GM12878 (cell line): ENCODE data around the gene MTIF2. TPM values are rescaled to one million over a fixed set of nuclear protein-coding genes. Genes with fewer than 3 reads are reported as not detected.

ENCODE experiments used
- ATAC-seq: fragments of 200-7000 bp; cut with Tn5 transposase; 3 replicates; pipeline ENCODE4 v1.9.1; 2020; ENCODE audit warnings: mild to moderate bottlenecking, moderate library complexity
- BruUV-seq: library from RNA; stranded (reverse); fragments of 400-500 nt; replicated peaks from 2 replicates; lab custom pipeline; 2021; lab: Mats Ljungman, UMichigan
- CTCF ChIA-PET: fragments of 300-600 bp; sonication (Branson Sonifier 250); formaldehyde crosslinking; extraction: SDS; loops from one replicate; lab custom pipeline; 2021; ENCODE audit warnings: inconsistent platforms; lab: Yijun Ruan, JAX
- POLR2A ChIA-PET: fragments of 350-600 bp; formaldehyde crosslinking; extraction: SDS; loops from one replicate; lab custom pipeline; 2021; ENCODE audit warnings: inconsistent platforms; lab: Charles Lee
- RAD21 ChIA-PET: fragments of 300-600 bp; sonication (Branson Sonifier 250); formaldehyde crosslinking; loops from one replicate; lab custom pipeline; 2023; ENCODE audit warnings: antibody characterized with exemption; ENCODE audit not compliant: unreplicated experiment; lab: Charles Lee
- SMC1A ChIA-PET: fragments of 300-600 bp; sonication (Branson Sonifier 250); formaldehyde crosslinking; loops from one replicate; lab custom pipeline; 2023; ENCODE audit not compliant: unreplicated experiment, uncharacterized antibody; lab: Charles Lee
- DNase-seq: peaks from one replicate; pipeline ENCODE4 v3.0.0-alpha.2; 2011; ENCODE audit warnings: low read depth, low spot score
- FAIRE-seq: peaks from 3 replicates; lab custom pipeline; 2011; peaks lifted over from hg19 to GRCh38; lab: Jason Lieb, UNC
- H2AFZ ChIP-seq: 2 replicates; pipeline ENCODE4 v1.6.0; 2011; ENCODE audit warnings: low read depth, low read length, control low read depth; ENCODE audit not compliant: control insufficient read depth
- H3K27ac ChIP-seq: 2 replicates; pipeline ENCODE4 v1.5.1; 2011; ENCODE audit warnings: control low read depth; ENCODE audit not compliant: control insufficient read depth, insufficient read depth
- H3K27me3 ChIP-seq, 2 experiments: replicated peaks in 1 of 2; 2 replicates each; pipeline versions ENCODE4 v1.6.0 to v1.6.1; 2011; ENCODE audit warnings: low read length in 1 of 2; ENCODE audit not compliant: control insufficient read depth in 2 of 2, insufficient read depth in 2 of 2
- H3K36me3 ChIP-seq, 2 experiments: 2 replicates each; pipeline ENCODE4 v1.5.1; 2011; ENCODE audit warnings: low read length in 1 of 2; ENCODE audit not compliant: control insufficient read depth in 2 of 2, insufficient read depth in 2 of 2
- H3K4me1 ChIP-seq: 2 replicates; pipeline ENCODE4 v1.6.1; 2011; ENCODE audit warnings: mild to moderate bottlenecking, low read length, moderate library complexity, mixed read lengths; ENCODE audit not compliant: control insufficient read depth, insufficient read depth
- H3K4me2 ChIP-seq: 2 replicates; pipeline ENCODE4 v1.6.0; 2011; ENCODE audit warnings: control low read depth; ENCODE audit not compliant: control insufficient read depth, insufficient read depth
- H3K4me3 ChIP-seq: fragments of 200-600 bp; sonication (generic); 2 replicates; pipeline ENCODE4 v1.5.1; 2016
- H3K79me2 ChIP-seq: 2 replicates; pipeline ENCODE4 v1.6.0; 2011; ENCODE audit warnings: low read length; ENCODE audit not compliant: control insufficient read depth, insufficient read depth
- H3K9ac ChIP-seq: 2 replicates; pipeline ENCODE4 v1.8.0; 2011; ENCODE audit warnings: low read length, control low read depth, mixed read lengths; ENCODE audit not compliant: control insufficient read depth, insufficient read depth
- H3K9me3 ChIP-seq: replicated peaks from 3 replicates; pipeline ENCODE4 v1.5.1; 2011; ENCODE audit warnings: mild to moderate bottlenecking, low read length; ENCODE audit not compliant: control insufficient read depth, insufficient read depth
- H4K20me1 ChIP-seq: 2 replicates; pipeline ENCODE4 v1.6.0; 2011; ENCODE audit not compliant: control insufficient read depth, insufficient read depth
- CREB1 ChIP-seq: IDR thresholded peaks from 2 replicates; pipeline ENCODE4 v1.6.1; 2012; ENCODE audit warnings: low read depth, mild to moderate bottlenecking, inconsistent platforms
- DPF2 ChIP-seq: fragments of 450-650 bp; IDR thresholded peaks from 2 replicates; pipeline ENCODE4 v1.6.1; 2017; ENCODE audit warnings: mild to moderate bottlenecking
- IRF4 ChIP-seq: IDR thresholded peaks from 2 replicates; pipeline ENCODE4 v1.6.1; 2011; ENCODE audit warnings: low read depth, low read length
- KDM1A ChIP-seq: fragments of 200-600 bp; sonication (generic); IDR thresholded peaks from 2 replicates; pipeline ENCODE4 v1.6.1; 2016; ENCODE audit warnings: borderline replicate concordance
- NBN ChIP-seq: fragments of 450-650 bp; IDR thresholded peaks from 2 replicates; pipeline ENCODE4 v1.6.1; 2016
- NFYA ChIP-seq: IDR thresholded peaks from 2 replicates; pipeline ENCODE4 v1.6.1; 2011; ENCODE audit warnings: low read depth, mild to moderate bottlenecking, low read length, improper control_type of control experiment, borderline replicate concordance
- PML ChIP-seq: IDR thresholded peaks from 2 replicates; pipeline ENCODE4 v1.6.1; 2012; ENCODE audit warnings: low read length, inconsistent platforms
- SIX5 ChIP-seq: IDR thresholded peaks from 2 replicates; pipeline ENCODE4 v1.6.1; 2011; ENCODE audit warnings: mild to moderate bottlenecking, low read depth, low read length, moderate library complexity; ENCODE audit not compliant: severe bottlenecking
- STAT1 ChIP-seq: fragments of 450-650 bp; conservative IDR thresholded peaks from 2 replicates; pipeline ENCODE4 v1.6.1; 2014; ENCODE audit warnings: antibody characterized with exemption, mild to moderate bottlenecking
- STAT3 ChIP-seq: IDR thresholded peaks from 2 replicates; pipeline ENCODE4 v1.6.1; 2011; ENCODE audit warnings: low read depth, low read length, improper control_type of control experiment
- ZBED1 ChIP-seq: IDR thresholded peaks from 2 replicates; pipeline ENCODE4 v1.6.1; 2016; ENCODE audit warnings: borderline replicate concordance
- WGBS: methylation state at CpG from one replicate; pipeline ENCODE4 v1.1.6; 2016; ENCODE audit warnings: low lambda C conversion rate; ENCODE audit not compliant: insufficient replicate concordance, insufficient coverage; ENCODE audit errors: missing lambda C conversion rate; 5-methylcytosine and 5-hydroxymethylcytosine counted together
- in situ Hi-C: fragments of 300-500 bp; cut with MboI; formaldehyde crosslinking; loops from 9 replicates; pipeline ENCODE4 v1.14.3; 2018; ENCODE audit warnings: mixed read lengths
- intact Hi-C: fragments of 100-400 bp; cut with micrococcal nuclease; formaldehyde crosslinking; loops from one replicate; pipeline ENCODE4 v1.14.2; 2022; ENCODE audit not compliant: unreplicated experiment
- polyA plus RNA-seq, 11 experiments: library from polyadenylated mRNA; depleted of rRNA in 4 of 11; unstranded in 6 of 11; stranded (reverse) in 5 of 11; fragments of >200 nt; fragmentation: Nextera tagmentation in 4 of 11; fragmentation: Illumina TruSeq in 1 of 11; extraction: Ambion mirVana in 4 of 11; extraction: Trizol in 1 of 11; gene quantifications; 1 replicate in 1 of 11; 2 replicates in 10 of 11; pipeline versions ENCODE4 v1.2.1 to v1.2.3, GENCODE V29; 2011 to 2016; ENCODE audit warnings: inconsistent platforms in 2 of 11, missing spikeins in 2 of 11, low read depth in 1 of 11
- total RNA-seq, 4 experiments: library from RNA; depleted of rRNA in 3 of 4; stranded (reverse); fragments of >200 nt in 3 of 4; fragmentation: Illumina TruSeq in 1 of 4; extraction: Trizol in 1 of 4; gene quantifications; 2 replicates each; pipeline versions ENCODE4 v1.2.1 to v1.2.3, GENCODE V29; 2013 to 2021
- TF ChIP-seq, protein P1 (sequence below): IDR thresholded peaks from 2 replicates; pipeline ENCODE4 v1.6.1; 2012; ENCODE audit warnings: mild to moderate bottlenecking, low read depth, low read length

Gene MTIF2
- total and polyA plus RNA-seq, 10 of the 15 experiments (the other 5 are each of a cell fraction or from before 2014, with no cell fraction given) = 26.4 to 63.7 (median 40.0) TPM

DNA sequence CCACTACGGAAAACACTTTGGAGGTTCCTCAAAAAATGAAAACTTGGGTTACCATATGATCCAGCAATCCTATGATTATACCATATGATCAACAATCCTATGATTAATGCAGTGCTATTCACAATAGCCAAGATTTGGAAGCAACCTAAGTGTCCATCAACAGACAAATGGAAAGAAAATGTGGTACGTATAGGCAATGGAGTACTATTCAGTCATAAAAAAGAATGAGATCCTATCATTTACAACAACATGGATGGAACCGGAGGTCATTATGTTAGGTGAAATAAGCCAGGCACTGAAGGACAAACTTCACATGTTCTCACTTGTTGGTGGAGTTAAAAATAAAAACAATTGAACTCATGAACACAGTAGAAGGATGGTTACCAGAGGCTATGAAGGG lies 64.5 kb downstream of the MTIF2 start:
- CTCF ChIA-PET = no interaction called here
- Histone ChIP-seq H3K4me1 (no peaks in the 10 kb centered on the region), H3K27me3 (no peaks in the 10 kb centered on the region), H3K79me2 (no peaks in the 10 kb centered on the region), H3K9me3 (no peaks in the 10 kb centered on the region), H4K20me1 (no peaks in the 10 kb centered on the region), H3K27ac (no peak overlapping the region), H3K9ac (no peak overlapping the region), H3K4me2 (no peak overlapping the region), H3K36me3 (no peaks in the 10 kb centered on the region; a peak in 1 of 4 replicates), H3K4me3 (no peak overlapping the region), H2AFZ (no peak overlapping the region)
- SMC1A ChIA-PET = interaction anchor here (0.8 kb wide), 1 partner anchor 29 kb away, joined by 3 read pairs; no protein-coding TSS in a partner anchor
- intact Hi-C loops (no loop called here), in situ Hi-C loops (no loop called here)
- WGBS = 96% methylated on average over 3 of the region's 3 CpGs
- DNase-seq (no peak), FAIRE-seq (peak; percentile 65), ATAC-seq (no peak)
- no TSS peak for BruUV-seq
- TF ChIP-seq NFYA (no peak), IRF4 (no peak), SIX5 (no peak), PML (no peak), ZBED1 (no peak), KDM1A (no peak), CREB1 (no peak), DPF2 (no peak), STAT1 (no peak), NBN (no peak), STAT3 (no peak)
- TF ChIP-seq, protein P1, sequence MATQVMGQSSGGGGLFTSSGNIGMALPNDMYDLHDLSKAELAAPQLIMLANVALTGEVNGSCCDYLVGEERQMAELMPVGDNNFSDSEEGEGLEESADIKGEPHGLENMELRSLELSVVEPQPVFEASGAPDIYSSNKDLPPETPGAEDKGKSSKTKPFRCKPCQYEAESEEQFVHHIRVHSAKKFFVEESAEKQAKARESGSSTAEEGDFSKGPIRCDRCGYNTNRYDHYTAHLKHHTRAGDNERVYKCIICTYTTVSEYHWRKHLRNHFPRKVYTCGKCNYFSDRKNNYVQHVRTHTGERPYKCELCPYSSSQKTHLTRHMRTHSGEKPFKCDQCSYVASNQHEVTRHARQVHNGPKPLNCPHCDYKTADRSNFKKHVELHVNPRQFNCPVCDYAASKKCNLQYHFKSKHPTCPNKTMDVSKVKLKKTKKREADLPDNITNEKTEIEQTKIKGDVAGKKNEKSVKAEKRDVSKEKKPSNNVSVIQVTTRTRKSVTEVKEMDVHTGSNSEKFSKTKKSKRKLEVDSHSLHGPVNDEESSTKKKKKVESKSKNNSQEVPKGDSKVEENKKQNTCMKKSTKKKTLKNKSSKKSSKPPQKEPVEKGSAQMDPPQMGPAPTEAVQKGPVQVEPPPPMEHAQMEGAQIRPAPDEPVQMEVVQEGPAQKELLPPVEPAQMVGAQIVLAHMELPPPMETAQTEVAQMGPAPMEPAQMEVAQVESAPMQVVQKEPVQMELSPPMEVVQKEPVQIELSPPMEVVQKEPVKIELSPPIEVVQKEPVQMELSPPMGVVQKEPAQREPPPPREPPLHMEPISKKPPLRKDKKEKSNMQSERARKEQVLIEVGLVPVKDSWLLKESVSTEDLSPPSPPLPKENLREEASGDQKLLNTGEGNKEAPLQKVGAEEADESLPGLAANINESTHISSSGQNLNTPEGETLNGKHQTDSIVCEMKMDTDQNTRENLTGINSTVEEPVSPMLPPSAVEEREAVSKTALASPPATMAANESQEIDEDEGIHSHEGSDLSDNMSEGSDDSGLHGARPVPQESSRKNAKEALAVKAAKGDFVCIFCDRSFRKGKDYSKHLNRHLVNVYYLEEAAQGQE = no peak
- POLR2A ChIA-PET = no interaction called here
- RAD21 ChIA-PET = no interaction called here
